Muscle layer of colon (tissue), 2 donors: ENCODE results near the gene RNASEH2A.

Source experiments
- H3K27ac ChIP-seq: one replicate; pipeline ENCODE4 v1.7.0; 2013; ENCODE audit warnings: low read depth, mild to moderate bottlenecking, low read length, moderate library complexity
- H3K27me3 ChIP-seq, 2 donors: one replicate each; pipeline ENCODE4 v1.7.0; 2013; ENCODE audit warnings: low read length in 2 of 2, mild to moderate bottlenecking in 2 of 2; ENCODE audit not compliant: insufficient read depth in 2 of 2, control insufficient read depth in 1 of 2
- H3K36me3 ChIP-seq: one replicate; pipeline ENCODE4 v1.7.0; 2013; ENCODE audit warnings: mild to moderate bottlenecking, low read length; ENCODE audit not compliant: insufficient read depth
- H3K4me1 ChIP-seq: one replicate; pipeline ENCODE4 v1.7.0; 2013; ENCODE audit warnings: mild to moderate bottlenecking, low read length; ENCODE audit not compliant: insufficient read depth
- H3K4me3 ChIP-seq, 2 donors: one replicate each; pipeline ENCODE4 v1.7.0; 2013; ENCODE audit warnings: low read length in 2 of 2, low read depth in 1 of 2, mild to moderate bottlenecking in 1 of 2, moderate library complexity in 1 of 2
- H3K9ac ChIP-seq: one replicate; pipeline ENCODE4 v1.7.0; 2013; ENCODE audit warnings: low read length
- H3K9me3 ChIP-seq: one replicate; pipeline ENCODE4 v1.7.0; 2013; ENCODE audit warnings: mild to moderate bottlenecking, low read length
- donor health status: abdominal sarcoma.
- donor health status: Adenocarcinoma of cecum.

Gene RNASEH2A

GRCh38 chr19:12773571-12773970, 32.8 kb upstream of the RNASEH2A start:
- Histone ChIP-seq H3K36me3 (no peaks in the 10 kb centered on the region), H3K27ac (no peak overlapping the region), H3K27me3 (no peaks in the 10 kb centered on the region), H3K9ac (no peak overlapping the region), H3K9me3 (no peaks in the 10 kb centered on the region), H3K4me1 (peaks cover 3% of the 10 kb centered on the region), H3K4me3 (no peak overlapping the region)

GRCh38 chr19:12774588-12775555, 31.5 kb upstream of the RNASEH2A start, which contains the start of gene HOOK2:
TSS of gene HOOK2 (minus strand) at chr19:12775552. CDS start at chr19:12775449, 103 bp downstream.
- no peaks in the 10 kb centered on the region for H3K27me3 ChIP-seq
- peaks cover 14% of the 10 kb centered on the region for H3K4me1 ChIP-seq
- H3K9ac ChIP-seq = no peak within 1 kb of the TSS
- no peaks in the 10 kb centered on the region for H3K9me3 ChIP-seq
- H3K36me3 ChIP-seq = no peaks in the 10 kb centered on the region
- peak within 1 kb of the TSS; percentile 65 for H3K27ac ChIP-seq
- peak within 1 kb of the TSS; percentile 43 to 56 for H3K4me3 ChIP-seq

DNA sequence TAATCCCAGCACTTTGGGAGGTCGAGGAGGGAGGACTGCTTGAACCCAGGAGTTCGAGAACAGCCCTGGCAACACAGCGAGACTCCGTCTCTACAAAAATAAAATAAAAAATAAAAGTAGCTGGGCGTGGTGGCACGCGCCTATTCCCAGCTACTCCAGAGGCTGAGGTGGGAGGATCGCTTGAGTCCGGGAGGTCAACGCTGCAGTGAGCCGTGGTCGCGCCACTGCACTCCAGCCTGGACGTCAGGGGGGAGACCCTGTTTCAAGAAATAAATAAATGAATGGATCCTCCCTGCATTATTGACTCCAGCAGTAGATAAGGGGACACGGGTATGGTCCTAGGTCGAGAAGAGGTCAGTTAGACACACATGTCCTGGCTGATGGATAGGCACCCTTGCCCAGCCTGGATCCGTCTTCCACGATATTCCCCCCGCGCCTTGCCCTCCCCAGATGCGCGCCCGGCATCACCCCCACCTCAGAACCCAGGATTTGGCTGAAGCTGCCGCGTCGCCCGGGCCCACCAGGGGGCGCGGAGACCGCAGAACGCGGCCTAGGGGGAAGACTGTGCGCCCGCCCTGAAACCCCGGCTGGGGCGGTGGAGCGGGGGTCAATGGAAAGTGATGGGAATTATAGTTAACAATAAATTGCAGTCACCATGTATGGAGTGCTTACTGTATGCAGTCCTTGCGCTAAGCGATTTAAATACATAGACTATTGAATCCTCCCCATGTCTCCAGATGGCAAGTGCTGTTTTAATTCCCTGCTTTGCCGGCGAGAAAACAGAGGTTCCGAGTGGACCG, 29.0 kb upstream of the RNASEH2A start:
- no peaks in the 10 kb centered on the region for H3K27me3 ChIP-seq
- peak overlapping the region; percentile 75 for H3K9ac ChIP-seq
- peak overlapping the region; percentile 71 to 89 for H3K4me3 ChIP-seq
- peaks cover 22% of the 10 kb centered on the region for H3K4me1 ChIP-seq
- H3K36me3 ChIP-seq = no peaks in the 10 kb centered on the region
- H3K27ac ChIP-seq = peak overlapping the region; percentile 99
- H3K9me3 ChIP-seq = no peaks in the 10 kb centered on the region

DNA sequence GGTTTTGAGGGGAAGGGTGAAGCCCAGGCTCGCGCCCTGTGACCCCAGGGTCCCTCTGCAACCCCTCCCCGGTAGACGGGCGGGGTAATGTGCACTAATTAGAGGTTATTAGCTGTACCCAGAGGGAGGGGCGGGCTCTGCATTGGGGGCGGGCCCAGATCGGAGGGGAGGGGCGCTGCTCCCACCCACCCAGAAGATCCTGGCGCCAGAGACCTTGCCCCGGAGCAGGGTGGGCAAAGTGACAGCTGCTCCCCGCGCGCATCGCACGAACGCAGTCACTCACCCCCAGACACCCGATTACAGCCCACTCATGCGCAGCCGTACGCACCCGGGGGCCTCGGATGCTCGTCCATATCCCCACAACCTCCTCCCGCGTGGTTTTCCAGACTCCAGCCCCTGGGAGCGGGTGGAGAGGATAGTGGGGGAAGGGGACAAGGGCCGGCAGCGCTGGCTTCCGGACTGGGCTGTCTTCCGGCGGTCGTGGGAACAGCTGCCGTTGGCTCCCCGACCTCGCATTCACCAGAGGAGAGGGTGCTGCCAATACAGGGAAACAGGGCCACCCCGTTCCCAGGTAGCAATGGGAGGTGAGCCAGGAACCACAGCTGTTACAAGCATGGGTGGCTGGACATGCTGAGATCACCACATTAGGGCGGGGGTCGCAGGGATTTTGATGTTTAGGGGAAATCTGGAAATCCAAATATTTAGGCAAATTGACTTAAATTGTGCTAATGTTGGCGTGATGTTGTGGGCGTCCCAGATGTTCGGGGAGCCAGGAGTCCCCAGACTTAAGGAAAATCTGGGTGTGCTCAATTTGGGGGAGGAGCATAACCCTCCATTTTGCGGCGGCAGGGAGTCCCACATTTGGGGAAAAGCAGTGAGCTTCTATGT, 28.1 kb upstream of the RNASEH2A start:
- H3K27ac ChIP-seq = peak overlapping the region; percentile 99
- H3K9ac ChIP-seq = peak overlapping the region; percentile 75
- no peaks in the 10 kb centered on the region for H3K9me3 ChIP-seq
- H3K4me3 ChIP-seq = peak overlapping the region; percentile 71 to 89
- no peaks in the 10 kb centered on the region for H3K27me3 ChIP-seq
- H3K36me3 ChIP-seq = no peaks in the 10 kb centered on the region
- peaks cover 25% of the 10 kb centered on the region for H3K4me1 ChIP-seq

- Histone ChIP-seq H3K9me3 (no peaks in the 10 kb centered on the region), H3K27me3 (no peaks in the 10 kb centered on the region), H3K4me1 (peaks cover 30% of the 10 kb centered on the region), H3K4me3 (peak overlapping the region in 1 of 2 donors; percentile 89), H3K36me3 (no peaks in the 10 kb centered on the region), H3K27ac (peak overlapping the region; percentile 99), H3K9ac (peak overlapping the region; percentile 75)
These were observed 27.6 kb upstream of the RNASEH2A start for GRCh38 chr19:12778905-12779161.

- Histone ChIP-seq H3K9ac (peak overlapping the region; percentile 75), H3K27ac (peak overlapping the region; percentile 99), H3K27me3 (no peaks in the 10 kb centered on the region), H3K9me3 (no peaks in the 10 kb centered on the region), H3K36me3 (no peaks in the 10 kb centered on the region), H3K4me3 (no peak overlapping the region), H3K4me1 (peaks cover 30% of the 10 kb centered on the region)
These were observed 27.0 kb upstream of the RNASEH2A start for GRCh38 chr19:12779162-12779993.

DNA sequence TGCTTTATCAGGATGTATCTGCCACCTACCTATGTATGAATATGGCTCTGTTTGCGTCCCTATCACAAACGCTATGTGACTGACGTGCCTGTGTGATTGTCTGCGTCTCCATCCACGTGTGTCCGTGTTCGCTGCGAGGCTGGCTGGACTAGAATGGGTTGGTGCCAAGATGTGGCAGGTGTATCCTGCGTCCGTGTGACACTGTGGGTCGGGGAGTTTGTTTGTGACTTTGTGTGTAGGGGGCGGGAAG, 24.3 kb upstream of the RNASEH2A start:
- Histone ChIP-seq H3K27me3 (no peaks in the 10 kb centered on the region), H3K4me1 (peaks cover 30% of the 10 kb centered on the region), H3K9me3 (no peaks in the 10 kb centered on the region), H3K27ac (peak overlapping the region; percentile 87), H3K36me3 (no peaks in the 10 kb centered on the region), H3K9ac (peak overlapping the region; percentile 46), H3K4me3 (peak overlapping the region; percentile 53 to 64)

- H3K4me3 ChIP-seq = peak overlapping the region; percentile 53 to 64
- H3K9me3 ChIP-seq = no peaks in the 10 kb centered on the region
- no peaks in the 10 kb centered on the region for H3K27me3 ChIP-seq
- H3K9ac ChIP-seq = peak overlapping the region; percentile 46
- peak overlapping the region; percentile 87 for H3K27ac ChIP-seq
- H3K4me1 ChIP-seq = peaks cover 32% of the 10 kb centered on the region
- no peaks in the 10 kb centered on the region for H3K36me3 ChIP-seq
These were observed 23.7 kb upstream of the RNASEH2A start for GRCh38 chr19:12782424-12783290.

DNA sequence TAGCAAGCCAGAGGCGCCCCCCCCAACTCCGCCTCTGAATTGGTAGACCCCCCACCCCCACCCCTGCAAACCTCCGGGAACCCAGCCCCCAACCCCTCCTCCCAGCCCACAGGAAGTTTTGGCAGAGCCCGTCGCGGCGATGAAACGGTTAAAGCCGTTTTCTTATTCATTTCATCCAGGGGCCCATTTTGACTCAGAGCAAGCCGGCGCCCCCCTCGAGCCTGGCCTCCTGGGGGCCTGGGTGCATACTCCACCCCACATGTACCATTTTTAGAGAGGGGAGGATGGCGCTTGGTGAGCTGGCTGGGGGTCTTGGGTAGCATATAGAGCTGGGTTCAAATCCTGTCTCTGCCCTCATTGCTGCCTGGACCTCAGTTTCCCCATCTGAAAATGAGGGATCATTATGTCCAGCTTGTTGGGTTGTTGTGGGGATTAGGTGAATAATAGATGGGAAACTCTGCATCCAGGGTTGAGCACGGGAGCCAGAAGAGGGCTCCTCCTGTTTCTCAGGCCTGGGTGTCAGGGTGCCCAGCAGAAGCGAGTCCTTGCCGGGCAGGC, 23.0 kb upstream of the RNASEH2A start:
- Histone ChIP-seq H3K9ac (peak overlapping the region; percentile 27), H3K9me3 (no peaks in the 10 kb centered on the region), H3K27ac (peak overlapping the region; percentile 87), H3K4me3 (peak overlapping the region; percentile 32 to 53), H3K36me3 (no peaks in the 10 kb centered on the region), H3K4me1 (peaks cover 38% of the 10 kb centered on the region), H3K27me3 (no peaks in the 10 kb centered on the region)
